IMR-90 (cell line): ENCODE data around the gene PDRG1. TPM values are rescaled to one million over a fixed set of nuclear protein-coding genes. Genes with fewer than 3 reads are reported as not detected.

ENCODE experiments used
- ATAC-seq: fragments of 200-7000 bp; cut with Tn5 transposase; 2 replicates; pipeline ENCODE4 v1.9.1; 2020; ENCODE audit warnings: low read depth, mild to moderate bottlenecking, moderate library complexity
- BruUV-seq: library from RNA; stranded (reverse); fragments of 400-500 nt; replicated peaks from 2 replicates; lab custom pipeline; 2021; lab: Mats Ljungman, UMichigan
- CTCF ChIA-PET: fragments of 300-600 bp; formaldehyde crosslinking; extraction: SDS; loops from one replicate; lab custom pipeline; 2021; ENCODE audit warnings: antibody characterized with exemption; lab: Yijun Ruan, JAX
- POLR2A ChIA-PET: fragments of 300-600 bp; sonication (Branson Sonifier 250); formaldehyde crosslinking; loops from one replicate; lab custom pipeline; 2022; ENCODE audit warnings: antibody characterized with exemption; ENCODE audit not compliant: unreplicated experiment; lab: Charles Lee
- DNase-seq: peaks from one replicate; pipeline ENCODE4 v3.0.0; 2013
- H2AFZ ChIP-seq: replicated peaks from 2 replicates; pipeline ENCODE3; 2013; ENCODE audit warnings: low read length, mild to moderate bottlenecking; ENCODE audit not compliant: poor library complexity
- H2AK5ac ChIP-seq: 2 replicates; pipeline ENCODE4 v1.6.1; 2013; ENCODE audit warnings: low read depth, low read length, inconsistent platforms
- H2AK9ac ChIP-seq: replicated peaks from 2 replicates; pipeline ENCODE3; 2013; ENCODE audit warnings: mild to moderate bottlenecking, low read depth, low read length, moderate library complexity; ENCODE audit not compliant: poor library complexity
- H2BK120ac ChIP-seq: 2 replicates; pipeline ENCODE4 v1.6.1; 2013; ENCODE audit warnings: low read depth, low read length, inconsistent platforms
- H2BK15ac ChIP-seq: 3 replicates; pipeline ENCODE4 v1.6.1; 2013; ENCODE audit warnings: low read depth, low read length, inconsistent platforms
- H2BK20ac ChIP-seq: 2 replicates; pipeline ENCODE4 v1.6.1; 2013; ENCODE audit warnings: low read depth, mild to moderate bottlenecking, inconsistent platforms, low read length, moderate library complexity
- H2BK5ac ChIP-seq: 2 replicates; pipeline ENCODE4 v1.6.1; 2013; ENCODE audit warnings: mild to moderate bottlenecking, low read depth, low read length, inconsistent platforms; ENCODE audit not compliant: poor library complexity, severe bottlenecking
- H3K14ac ChIP-seq: replicated peaks from 2 replicates; pipeline ENCODE4 v1.6.1; 2013; ENCODE audit warnings: low read depth, low read length, inconsistent platforms
- H3K18ac ChIP-seq: 2 replicates; pipeline ENCODE4 v1.6.1; 2013; ENCODE audit warnings: low read depth, low read length, control low read depth
- H3K23ac ChIP-seq: 2 replicates; pipeline ENCODE4 v1.6.1; 2013; ENCODE audit warnings: low read depth, low read length, inconsistent platforms
- H3K27ac ChIP-seq: 2 replicates; pipeline ENCODE4 v1.5.1; 2013; ENCODE audit warnings: mild to moderate bottlenecking, control low read depth, low read length; ENCODE audit not compliant: insufficient read depth
- H3K27me3 ChIP-seq: 2 replicates; pipeline ENCODE4 v1.6.1; 2013; ENCODE audit warnings: low read length; ENCODE audit not compliant: control insufficient read depth, insufficient read depth
- H3K36me3 ChIP-seq: 2 replicates; pipeline ENCODE4 v1.6.1; 2013; ENCODE audit warnings: low read length, mixed read lengths; ENCODE audit not compliant: control insufficient read depth, insufficient read depth
- H3K4ac ChIP-seq: 2 replicates; pipeline ENCODE4 v1.6.1; 2013; ENCODE audit warnings: low read depth, low read length, inconsistent platforms
- H3K4me1 ChIP-seq: 2 replicates; pipeline ENCODE4 v1.6.1; 2013; ENCODE audit warnings: low read length, mixed read lengths; ENCODE audit not compliant: control insufficient read depth, insufficient read depth
- H3K4me2 ChIP-seq: 2 replicates; pipeline ENCODE4 v1.6.1; 2013; ENCODE audit warnings: low read depth, mild to moderate bottlenecking, control low read depth, low read length, moderate library complexity
- H3K4me3 ChIP-seq: 2 replicates; pipeline ENCODE4 v1.5.1; 2013; ENCODE audit warnings: low read depth, mild to moderate bottlenecking, control low read depth, low read length, moderate library complexity; ENCODE audit not compliant: insufficient read depth
- H3K56ac ChIP-seq: 2 replicates; pipeline ENCODE4 v1.6.1; 2013; ENCODE audit warnings: low read length, inconsistent platforms; ENCODE audit not compliant: insufficient read depth; ENCODE audit errors: extremely low read depth
- H3K79me1 ChIP-seq, 2 experiments: 2 replicates each; pipeline ENCODE4 v1.6.1; 2013; ENCODE audit warnings: low read length in 2 of 2, inconsistent platforms in 1 of 2, low read depth in 1 of 2
- H3K9ac ChIP-seq: 2 replicates; pipeline ENCODE4 v1.6.1; 2013; ENCODE audit warnings: low read depth, low read length, control low read depth
- H3K9me1 ChIP-seq: 2 replicates; pipeline ENCODE4 v1.6.1; 2013; ENCODE audit warnings: low read length, inconsistent platforms; ENCODE audit not compliant: insufficient read depth
- H3K9me3 ChIP-seq: 2 replicates; pipeline ENCODE4 v1.6.1; 2013; ENCODE audit warnings: low read length; ENCODE audit not compliant: control insufficient read depth, insufficient read depth
- H4K20me1 ChIP-seq: 2 replicates; pipeline ENCODE4 v1.6.1; 2013; ENCODE audit warnings: low read length, inconsistent platforms; ENCODE audit not compliant: insufficient read depth
- H4K5ac ChIP-seq: 2 replicates; pipeline ENCODE4 v1.6.1; 2013; ENCODE audit warnings: mild to moderate bottlenecking, low read depth, low read length, control low read depth
- H4K8ac ChIP-seq, 2 experiments: 2 replicates each; pipeline ENCODE4 v1.6.1; 2013; ENCODE audit warnings: low read depth in 2 of 2, low read length in 2 of 2, control low read depth in 1 of 2, inconsistent platforms in 1 of 2
- H4K91ac ChIP-seq: 2 replicates; pipeline ENCODE4 v1.6.1; 2013; ENCODE audit warnings: low read depth, low read length, inconsistent platforms; ENCODE audit not compliant: insufficient read depth
- BHLHE40 ChIP-seq: fragments of 150-350 bp; IDR thresholded peaks from 2 replicates; pipeline ENCODE4 v1.6.1; 2016; ENCODE audit warnings: mild to moderate bottlenecking, low read depth, low read length
- CEBPB ChIP-seq: IDR thresholded peaks from 2 replicates; pipeline ENCODE4 v1.6.1; 2012; ENCODE audit warnings: low read depth, low read length, improper control_type of control experiment
- CHD1 ChIP-seq: IDR thresholded peaks from 2 replicates; pipeline ENCODE4 v1.6.1; 2012; ENCODE audit warnings: low read depth, low read length, improper control_type of control experiment
- CTCF ChIP-seq: conservative IDR thresholded peaks from 2 replicates; pipeline ENCODE4 v1.5.1; 2012; ENCODE audit warnings: mild to moderate bottlenecking, low read depth, low read length, improper control_type of control experiment
- ELK1 ChIP-seq: fragments of 150-350 bp; IDR thresholded peaks from 2 replicates; pipeline ENCODE4 v1.6.1; 2016; ENCODE audit warnings: low read depth, mild to moderate bottlenecking, low read length, moderate library complexity, borderline replicate concordance
- FOS ChIP-seq: fragments of 150-350 bp; IDR thresholded peaks from 2 replicates; pipeline ENCODE4 v1.6.1; 2016; ENCODE audit warnings: low read depth, low read length
- MAFK ChIP-seq: IDR thresholded peaks from 2 replicates; pipeline ENCODE4 v1.6.1; 2012; ENCODE audit warnings: low read depth, low read length, improper control_type of control experiment
- MAZ ChIP-seq: IDR thresholded peaks from 2 replicates; pipeline ENCODE4 v1.6.1; 2012; ENCODE audit warnings: low read depth, mild to moderate bottlenecking, low read length, improper control_type of control experiment, moderate library complexity, borderline replicate concordance
- MXI1 ChIP-seq: IDR thresholded peaks from 2 replicates; pipeline ENCODE4 v1.6.1; 2012; ENCODE audit warnings: low read depth, mild to moderate bottlenecking, low read length, moderate library complexity, borderline replicate concordance
- NFE2L2 ChIP-seq: fragments of 150-350 bp; IDR thresholded peaks from 2 replicates; pipeline ENCODE4 v1.6.1; 2016; ENCODE audit warnings: low read depth, mild to moderate bottlenecking, low read length
- POLR2A ChIP-seq: IDR thresholded peaks from 2 replicates; pipeline ENCODE4 v1.6.1; 2012; ENCODE audit warnings: mild to moderate bottlenecking, low read depth, low read length
- RAD21 ChIP-seq: IDR thresholded peaks from 2 replicates; pipeline ENCODE4 v1.6.1; 2012; ENCODE audit warnings: low read length, improper control_type of control experiment
- RCOR1 ChIP-seq: IDR thresholded peaks from 2 replicates; pipeline ENCODE4 v1.6.1; 2012; ENCODE audit warnings: mild to moderate bottlenecking, low read length, improper control_type of control experiment; ENCODE audit not compliant: insufficient replicate concordance
- RFX5 ChIP-seq: IDR thresholded peaks from 2 replicates; pipeline ENCODE4 v1.8.0; 2012; ENCODE audit warnings: low read depth, mild to moderate bottlenecking, low read length, moderate library complexity
- SMC3 ChIP-seq: fragments of 150-350 bp; IDR thresholded peaks from 2 replicates; pipeline ENCODE4 v1.6.1; 2016; ENCODE audit warnings: low read depth, mild to moderate bottlenecking, antibody characterized with exemption, low read length, moderate library complexity
- USF2 ChIP-seq: fragments of 150-350 bp; IDR thresholded peaks from 2 replicates; pipeline ENCODE4 v1.6.1; 2017; ENCODE audit warnings: mild to moderate bottlenecking, antibody characterized with exemption, low read length, low read depth
- WGBS, 2 experiments: methylation state at CpG; one replicate each; pipeline versions ENCODE4 v1.1.5 to v1.1.7; 2013; ENCODE audit warnings: missing lambda C conversion rate in 2 of 2; ENCODE audit not compliant: insufficient read length in 1 of 2; ENCODE audit errors: extremely low coverage in 2 of 2; 5-methylcytosine and 5-hydroxymethylcytosine counted together
- dilution Hi-C: fragments of 300-500 bp; cut with HindIII; formaldehyde crosslinking; loops from one replicate; pipeline ENCODE4 v1.14.3; 2018; ENCODE audit warnings: low sequenced_read_pairs; ENCODE audit not compliant: unreplicated experiment
- in situ Hi-C: fragments of 300-500 bp; cut with MboI; formaldehyde crosslinking; loops from 3 replicates; pipeline ENCODE4 v1.14.3; 2019; ENCODE audit warnings: low sequenced_read_pairs, inconsistent platforms, mixed read lengths
- intact Hi-C: fragments of 100-400 bp; cut with micrococcal nuclease; formaldehyde crosslinking; loops from 2 replicates; pipeline ENCODE4 v1.10.0; 2022
- polyA plus RNA-seq, 3 experiments: library from polyadenylated mRNA; depleted of rRNA; stranded (reverse); fragments of >200 nt; gene quantifications; 2 replicates each; pipeline ENCODE4 v1.2.3, GENCODE V29; 2012; ENCODE audit warnings: low replicate concordance in 1 of 3
- total RNA-seq: library from RNA; depleted of rRNA; stranded (reverse); fragments of >200 nt; gene quantifications from 2 replicates; pipeline ENCODE4 v1.2.3, GENCODE V29; 2012

Gene PDRG1
- total and polyA plus RNA-seq, 2 of the 4 experiments (the other 2 are of a cell fraction): 5.0 to 15.7 TPM

DNA sequence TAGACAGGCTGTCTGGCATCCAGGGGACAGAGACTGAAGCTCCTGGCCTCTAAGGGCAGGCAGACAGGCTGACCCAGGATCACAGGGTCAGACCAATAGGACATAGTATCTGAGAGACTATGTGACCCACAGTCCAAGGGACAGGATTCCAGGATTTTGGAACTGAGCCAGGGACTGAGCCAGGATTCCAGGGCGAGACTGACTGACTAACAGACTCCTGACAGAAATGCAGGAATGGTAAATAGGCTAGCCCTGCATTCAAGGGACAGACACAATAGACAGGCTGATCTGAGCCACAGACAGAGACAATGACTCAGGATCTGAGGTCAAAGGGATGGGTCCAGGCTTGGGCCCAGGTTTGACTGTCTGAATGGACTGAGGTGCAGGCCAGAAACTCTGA, 35.9 kb upstream of the PDRG1 start:
- no TSS peak for BruUV-seq
- whole genome bisulfite sequencing, 2 experiments: 13% methylated on average over 1 of the region's 1 CpG; no CpG with 5 or more reads in 1 of the 2 experiments

More for the DNA sequence above, 35.9 kb upstream of the PDRG1 start:
- H3K79me1 ChIP-seq: no peaks in the 10 kb centered on the region
- dilution Hi-C loops (no loop called here), in situ Hi-C loops (no loop called here), intact Hi-C loops (no loop called here)
- no peak overlapping the region for H3K23ac ChIP-seq
- H3K27me3 ChIP-seq: peaks cover 37% of the 10 kb centered on the region
- no peaks in the 10 kb centered on the region for H3K4me1 ChIP-seq
- H3K4me3 ChIP-seq: no peak overlapping the region
- H3K4me2 ChIP-seq: no peak overlapping the region
- TF ChIP-seq MAZ (no peak), MAFK (no peak), ELK1 (no peak), USF2 (no peak), SMC3 (no peak), BHLHE40 (no peak), RFX5 (no peak), POLR2A (no peak), MXI1 (no peak), RAD21 (no peak), CTCF (no peak), FOS (no peak), CHD1 (no peak), CEBPB (no peak), RCOR1 (no peak), NFE2L2 (no peak)
- H3K9me3 ChIP-seq: no peaks in the 10 kb centered on the region
- H2AFZ ChIP-seq: no peak overlapping the region
- no peak overlapping the region for H3K27ac ChIP-seq
- no peak overlapping the region for H2AK9ac ChIP-seq
- H3K18ac ChIP-seq: no peak overlapping the region
- no peak overlapping the region for H4K5ac ChIP-seq
- no peak overlapping the region for H2BK120ac ChIP-seq
- no peak overlapping the region for H3K56ac ChIP-seq
- no peak overlapping the region for H3K14ac ChIP-seq
- POLR2A ChIA-PET: no interaction called here
- H2BK20ac ChIP-seq: no peak overlapping the region
- H3K4ac ChIP-seq: no peak overlapping the region
- no peak overlapping the region for H4K8ac ChIP-seq
- H4K20me1 ChIP-seq: no peaks in the 10 kb centered on the region
- H2BK15ac ChIP-seq: no peak overlapping the region
- CTCF ChIA-PET: no interaction called here
- no peaks in the 10 kb centered on the region for H3K36me3 ChIP-seq
- ATAC-seq: no peak
- no peak overlapping the region for H3K9ac ChIP-seq
- H2AK5ac ChIP-seq: no peak overlapping the region
- H2BK5ac ChIP-seq: no peak overlapping the region
- no peak overlapping the region for H4K91ac ChIP-seq
- no peaks in the 10 kb centered on the region; the same call in 1 of the 2 replicates for H3K9me1 ChIP-seq
- DNase-seq: no peak
